ENCODE measurements around the gene RPS21.

GRCh38 chr20:62390317-62391164 lies 3.6 kb downstream of the RPS21 start:
- no peak; the same call in none of the 2 replicates for TF ChIP-seq POLR2A (IDR thresholded peaks at IDR 0.05; ENCODE audit: low read depth, low read length)
- TF ChIP-seq TAF1 (IDR thresholded peaks at IDR 0.05; ENCODE audit: borderline replicate concordance, low read depth, low read length) = no peak

Data from GM12892 (cell line).